NCI-H526 treated with DMSO at 0.1 percent for 48 hours (cell line): Measurements from ENCODE around the gene RNF39.
A peak's percentile ranks its signal among the peaks of the same experiment; 100 is the strongest.

ENCODE experiments used
- DNase-seq: peaks from one replicate; lab custom pipeline; 2025; lab: John Stamatoyannopoulos, UW

Gene RNF39

DNA sequence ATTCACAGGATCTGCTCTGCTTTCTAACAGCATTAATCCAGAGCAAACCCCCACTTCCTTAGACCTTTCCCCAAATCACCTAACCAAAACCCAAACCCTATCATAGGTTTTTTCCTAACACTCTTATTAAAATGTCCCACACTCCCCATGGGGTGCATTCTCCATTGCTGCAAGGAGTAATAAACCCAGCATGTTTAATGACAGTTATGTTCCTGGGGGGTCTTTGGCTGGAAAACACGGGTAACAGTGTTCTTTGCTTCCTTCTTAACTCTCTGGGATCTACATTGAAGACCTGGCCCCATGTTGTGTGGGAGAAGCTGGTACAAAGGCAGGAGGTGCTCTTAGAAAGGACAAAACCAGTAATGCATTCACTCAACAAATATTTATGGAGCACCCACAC lies 21.3 kb upstream of the RNF39 start:
- no peak for DNase-seq

DNA sequence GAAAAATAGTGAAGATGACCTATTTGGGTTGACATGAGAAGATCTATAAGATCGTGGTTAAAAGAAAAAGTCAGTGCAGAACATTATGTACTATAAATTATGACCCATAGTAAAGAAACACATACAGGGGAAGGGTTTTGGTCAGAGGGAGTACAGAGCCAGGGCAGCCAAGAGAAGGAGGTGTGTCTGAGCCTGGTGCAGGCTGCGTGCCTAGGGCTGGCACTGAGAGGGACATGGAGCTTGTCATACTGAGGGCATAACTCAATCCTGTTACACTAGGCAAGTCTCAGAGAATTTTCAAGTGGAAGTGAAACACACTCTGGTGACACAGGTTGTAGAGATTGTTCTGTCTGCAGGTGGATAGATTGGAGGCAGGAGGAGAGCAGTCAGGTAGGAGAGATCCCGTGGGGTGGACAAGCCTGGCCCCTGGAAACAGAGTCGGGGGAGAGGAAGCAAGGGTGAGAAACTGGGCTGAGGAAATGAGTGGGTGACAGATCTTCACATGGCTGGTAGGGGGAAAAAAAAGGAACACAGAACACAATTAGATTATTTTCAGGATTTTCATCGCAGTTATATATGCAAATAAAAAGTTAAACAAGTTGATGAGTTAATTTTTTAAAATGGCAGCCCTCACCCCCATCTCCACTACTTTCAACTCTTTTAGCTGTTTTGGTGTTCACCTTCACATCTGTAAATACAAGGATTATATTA lies 18.5 kb upstream of the RNF39 start:
- no peak for DNase-seq

DNA sequence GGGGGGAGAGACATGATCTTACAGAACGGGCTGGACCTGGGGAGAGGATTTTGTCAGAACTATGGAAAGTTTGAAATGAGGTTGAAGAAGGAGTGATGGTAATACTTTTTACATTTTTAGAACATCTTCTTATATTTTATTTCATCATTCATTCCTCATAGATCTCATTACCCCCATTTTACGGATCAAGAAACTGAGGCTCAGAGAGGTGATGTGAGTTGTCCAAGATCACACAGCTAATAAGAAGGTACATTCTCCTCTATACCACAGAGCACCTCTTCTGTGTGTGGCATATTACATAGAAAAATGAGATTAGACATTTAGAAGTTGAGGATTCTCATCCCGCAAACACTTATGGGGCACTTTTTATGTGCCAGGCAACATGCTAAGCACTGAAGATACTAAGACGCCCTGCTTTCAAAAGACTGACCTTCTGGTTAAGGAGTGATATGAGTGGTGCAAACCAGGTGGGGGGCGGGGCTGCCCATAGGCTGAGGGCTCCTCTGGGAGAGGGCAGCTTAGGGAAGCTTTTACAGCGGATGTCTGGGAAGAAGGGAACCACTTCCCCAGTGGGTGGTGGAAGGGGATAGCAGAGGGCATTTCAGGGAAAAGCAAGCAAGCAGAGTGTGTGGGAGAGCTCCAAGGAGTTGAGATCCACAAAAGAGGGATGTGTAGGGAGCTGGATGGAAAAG lies 17.4 kb upstream of the RNF39 start:
- DNase-seq = no peak

DNA sequence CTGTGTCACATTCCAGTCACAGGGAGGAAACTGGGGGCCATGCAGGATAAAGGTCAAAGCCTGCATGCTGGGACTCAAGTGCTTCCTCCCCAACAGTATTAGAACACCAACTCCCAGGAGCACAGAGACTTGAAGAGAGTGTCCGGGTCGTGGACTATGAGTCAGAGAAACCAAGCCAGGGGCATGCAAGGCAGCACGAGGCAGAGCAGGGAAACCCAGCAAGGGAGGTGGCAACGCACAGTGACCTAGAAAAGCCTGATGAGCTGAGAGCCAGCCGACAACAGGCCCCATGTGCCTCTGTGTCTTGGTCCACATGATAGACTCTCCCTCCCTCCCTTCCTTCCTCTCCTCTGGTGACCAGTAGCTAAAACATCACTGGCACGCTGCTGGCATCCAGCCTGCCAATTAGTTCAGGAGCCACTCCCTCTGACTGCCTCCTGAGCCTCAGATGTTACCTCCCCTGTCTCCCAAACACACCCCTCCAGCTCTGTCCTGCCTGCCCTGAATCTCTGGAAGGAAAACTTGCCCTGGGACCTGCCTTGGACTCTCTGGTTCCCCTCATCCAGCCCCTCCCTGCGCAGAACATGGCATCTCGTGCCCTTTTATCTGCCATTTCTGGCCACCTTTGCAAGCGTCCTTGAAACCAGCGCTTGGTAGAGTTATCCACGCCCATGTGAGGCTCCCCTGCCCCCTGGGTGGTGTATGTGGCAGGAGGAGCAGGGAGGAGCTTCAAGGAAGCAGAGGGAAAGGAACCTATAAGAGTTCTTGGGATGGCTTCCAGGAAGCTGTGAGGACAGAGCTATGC lies 16.2 kb upstream of the RNF39 start:
- DNase-seq = no peak

DNA sequence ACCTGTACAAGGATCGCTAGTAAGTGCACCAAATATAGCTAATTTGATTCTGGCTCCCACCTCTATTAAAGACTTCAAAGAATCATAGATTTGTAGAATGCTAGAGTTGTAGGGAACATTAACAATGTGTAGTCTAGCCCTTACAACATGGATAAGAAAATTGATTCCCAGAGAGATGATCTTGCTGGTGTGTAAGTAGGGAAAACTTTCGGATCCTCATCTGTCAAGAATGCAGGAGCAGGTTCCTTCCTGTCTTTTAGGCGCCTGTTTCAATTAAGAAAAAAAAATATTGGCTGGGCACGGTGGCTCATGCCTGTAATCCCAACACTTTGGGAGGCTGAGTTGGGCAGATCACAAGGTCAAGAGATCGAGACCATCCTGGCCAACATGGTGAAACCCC lies 12.3 kb upstream of the RNF39 start:
- DNase-seq = no peak

DNA sequence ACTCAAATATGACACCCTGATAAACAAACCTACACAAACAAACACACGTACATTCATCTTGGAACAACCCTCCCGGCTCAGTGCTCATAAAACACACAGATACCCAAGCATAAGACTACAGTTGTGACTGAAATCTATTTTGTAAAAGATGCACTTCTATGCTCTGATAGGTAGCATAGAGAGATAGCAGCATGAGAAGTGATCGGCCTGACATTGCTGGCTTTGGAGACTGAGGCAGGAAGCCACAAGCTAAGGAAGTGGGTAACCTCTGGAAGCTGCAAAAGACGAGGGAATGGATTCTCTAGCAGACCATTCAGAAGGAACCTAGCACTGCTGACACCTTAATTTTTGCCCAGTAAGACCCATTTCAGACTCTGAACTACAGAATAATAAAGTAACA lies 1.6 kb upstream of the RNF39 start:
- DNase-seq = no peak

DNA sequence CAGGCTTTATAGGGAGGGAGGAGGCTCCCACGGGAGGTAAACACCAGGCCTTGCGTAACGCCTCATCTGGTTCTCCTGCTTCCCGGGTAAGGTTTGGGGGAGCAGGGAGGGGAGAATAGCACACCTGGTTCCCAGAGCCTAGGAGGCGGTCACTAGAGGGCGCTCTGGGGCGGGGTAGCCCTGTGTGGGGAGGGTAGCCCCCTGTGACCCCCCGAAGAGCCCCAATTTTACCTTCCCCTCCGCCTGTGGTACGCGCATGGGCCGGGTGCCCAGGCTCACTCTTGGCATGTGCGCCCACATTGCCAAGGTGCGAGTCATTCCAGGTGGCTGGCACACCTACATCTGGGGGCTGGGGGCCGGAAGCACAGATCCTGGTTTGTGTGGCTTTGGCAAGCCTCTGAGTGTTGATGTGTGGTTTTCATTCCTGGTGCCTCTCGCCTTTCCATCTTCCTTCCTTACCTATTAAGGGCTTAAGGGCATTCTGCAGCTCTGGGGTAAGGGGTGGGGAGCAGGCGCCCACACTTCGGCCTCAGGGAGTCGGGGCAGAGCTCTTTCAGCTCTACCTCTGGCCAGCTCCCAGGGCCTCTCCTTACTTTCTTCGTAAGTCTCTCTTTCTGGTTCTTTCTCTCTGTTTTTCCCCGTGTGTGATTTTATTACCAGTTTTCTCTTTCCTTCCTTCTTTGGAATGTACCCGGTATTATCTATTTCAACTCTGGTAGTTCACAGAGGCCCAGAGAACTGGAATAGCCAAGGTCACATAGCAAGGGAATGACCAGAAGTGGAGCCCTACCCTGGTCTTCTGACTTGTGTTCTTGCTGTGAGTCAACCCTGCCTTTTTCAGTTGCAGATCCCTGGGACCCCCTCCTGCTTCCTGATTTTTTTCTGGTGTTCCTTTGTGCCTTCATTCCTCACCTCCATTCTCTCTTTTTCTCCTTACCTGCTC lies 492 bp upstream of the RNF39 start:
- DNase-seq = no peak

DNA sequence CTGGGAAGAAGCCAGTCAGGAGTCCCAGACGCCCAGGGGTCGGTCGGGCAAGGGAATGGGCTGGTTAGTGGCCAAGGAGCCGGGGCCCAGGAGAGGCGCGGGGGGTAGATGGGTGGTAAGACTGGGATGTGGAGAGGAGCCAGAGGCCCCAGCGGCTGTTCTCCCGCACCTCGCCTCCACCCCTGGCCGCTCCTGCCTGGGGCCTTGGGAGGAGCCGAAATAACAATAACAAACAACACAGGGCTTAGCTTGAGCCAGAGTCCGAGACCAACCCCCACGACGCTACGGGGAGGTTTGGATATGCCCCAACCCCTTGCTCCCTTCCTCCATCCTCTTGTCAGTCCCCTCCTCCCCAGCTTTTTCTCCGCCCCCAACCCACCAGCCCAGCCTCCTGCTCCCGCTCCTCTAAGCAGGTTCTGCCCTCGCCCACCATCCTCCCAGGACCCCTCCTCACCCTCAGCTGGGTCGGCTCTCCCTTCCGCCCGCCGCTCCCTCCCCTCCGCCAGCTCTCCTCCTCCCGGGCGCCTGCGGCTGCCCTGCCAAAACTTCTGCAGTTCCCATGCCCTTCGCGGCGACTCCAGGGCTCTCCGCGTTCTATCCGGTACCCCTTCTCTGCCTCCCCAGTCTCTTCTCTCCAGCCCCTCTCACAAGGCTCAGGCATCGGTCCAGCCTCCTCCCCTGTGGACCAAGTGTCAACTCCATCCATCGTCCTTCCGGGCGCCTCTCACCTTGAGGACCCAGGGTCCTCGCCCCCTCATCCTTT lies 1.1 kb downstream of the RNF39 start:
- no peak for DNase-seq

DNA sequence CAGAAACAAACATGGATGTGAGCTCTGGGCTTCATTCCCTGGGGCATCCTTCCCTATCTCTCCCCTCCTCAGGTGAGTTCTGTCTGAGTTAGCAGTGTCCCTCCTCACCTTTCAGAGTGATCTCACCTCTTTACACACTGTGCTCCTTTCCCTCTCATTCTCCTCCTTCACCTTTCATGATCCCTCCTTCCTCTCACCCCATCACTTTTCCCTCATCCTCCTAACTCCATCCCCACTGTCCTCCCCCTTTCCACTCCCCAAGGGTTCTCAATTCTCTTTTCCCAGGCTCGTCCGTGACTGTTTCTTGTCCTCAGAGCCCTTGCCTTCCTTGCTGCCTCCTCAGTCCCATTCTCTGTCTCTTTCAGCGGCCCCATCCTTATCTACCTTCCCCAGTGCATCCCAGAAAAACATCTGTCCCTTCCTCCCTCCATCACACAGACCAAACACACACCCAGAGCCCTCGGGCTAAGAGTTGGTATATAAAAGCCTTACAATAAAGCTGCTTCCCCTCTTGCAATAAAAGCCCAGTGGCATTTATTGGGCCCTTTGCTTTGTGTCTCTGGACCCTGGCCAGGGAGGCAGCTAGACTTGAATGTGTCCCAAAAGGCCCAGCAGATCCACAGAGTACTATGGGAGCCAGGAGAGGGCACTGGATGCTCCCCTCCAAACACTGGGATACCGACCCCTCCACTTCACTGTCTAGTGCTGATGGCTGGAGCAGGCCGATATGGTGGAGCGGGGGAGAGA lies 1.9 kb downstream of the RNF39 start:
- DNase-seq = no peak

DNA sequence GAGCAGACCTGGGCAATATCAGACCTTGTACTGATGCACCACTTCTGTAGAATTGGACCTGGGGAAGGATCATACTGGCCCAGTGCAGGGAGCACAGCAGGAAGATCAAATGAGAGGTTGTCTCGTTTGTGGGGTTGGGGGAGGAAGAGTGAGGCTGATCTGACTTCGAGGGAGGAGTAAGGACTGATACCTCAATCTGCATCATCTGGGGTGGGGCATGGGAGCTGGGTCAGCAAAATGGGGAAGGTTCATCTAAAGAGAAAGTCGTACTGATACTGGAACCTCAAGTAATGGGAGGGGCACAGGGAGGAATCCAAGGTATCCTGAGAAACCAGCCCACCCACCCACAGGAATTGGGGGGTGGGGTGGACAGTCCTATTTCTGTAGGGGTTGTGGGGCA lies 3.7 kb downstream of the RNF39 start:
- DNase-seq = no peak

DNA sequence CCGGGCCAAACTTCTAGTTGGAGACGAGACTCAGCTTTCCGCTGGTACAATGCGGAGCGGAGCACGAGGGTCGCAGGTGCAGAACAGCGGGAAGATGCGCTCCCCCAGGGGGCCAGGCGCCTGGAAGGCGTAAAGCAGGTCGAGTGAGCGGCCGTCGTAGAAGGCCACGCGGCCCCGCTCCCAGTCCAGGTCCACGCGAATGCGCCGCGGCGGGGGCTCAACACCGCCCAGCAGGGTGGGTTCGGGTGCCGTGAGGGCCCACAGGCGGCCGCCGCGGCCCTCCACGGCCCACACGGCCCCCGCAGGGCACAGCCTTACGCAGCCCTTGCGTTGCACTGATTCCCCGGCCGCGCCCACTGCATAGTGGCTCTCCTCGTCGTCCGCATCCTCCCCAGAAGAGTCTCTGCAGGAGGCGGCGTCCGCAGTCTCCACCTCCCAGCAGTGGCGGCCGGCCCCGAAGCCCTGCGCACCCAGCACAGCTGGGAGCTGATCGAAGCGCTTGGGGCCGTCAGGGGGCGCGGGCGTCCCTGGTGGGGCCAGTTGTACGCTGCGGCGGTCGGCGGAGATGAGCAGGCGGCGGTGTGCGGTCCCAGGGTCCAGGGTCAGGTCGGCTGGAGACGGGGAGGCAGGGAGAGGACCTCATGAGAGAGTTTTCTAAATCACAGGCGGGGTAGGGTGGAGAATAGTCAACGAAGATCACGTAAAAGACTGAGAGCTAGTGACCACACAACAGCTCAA lies 4.3 kb downstream of the RNF39 start:
- no peak for DNase-seq

DNA sequence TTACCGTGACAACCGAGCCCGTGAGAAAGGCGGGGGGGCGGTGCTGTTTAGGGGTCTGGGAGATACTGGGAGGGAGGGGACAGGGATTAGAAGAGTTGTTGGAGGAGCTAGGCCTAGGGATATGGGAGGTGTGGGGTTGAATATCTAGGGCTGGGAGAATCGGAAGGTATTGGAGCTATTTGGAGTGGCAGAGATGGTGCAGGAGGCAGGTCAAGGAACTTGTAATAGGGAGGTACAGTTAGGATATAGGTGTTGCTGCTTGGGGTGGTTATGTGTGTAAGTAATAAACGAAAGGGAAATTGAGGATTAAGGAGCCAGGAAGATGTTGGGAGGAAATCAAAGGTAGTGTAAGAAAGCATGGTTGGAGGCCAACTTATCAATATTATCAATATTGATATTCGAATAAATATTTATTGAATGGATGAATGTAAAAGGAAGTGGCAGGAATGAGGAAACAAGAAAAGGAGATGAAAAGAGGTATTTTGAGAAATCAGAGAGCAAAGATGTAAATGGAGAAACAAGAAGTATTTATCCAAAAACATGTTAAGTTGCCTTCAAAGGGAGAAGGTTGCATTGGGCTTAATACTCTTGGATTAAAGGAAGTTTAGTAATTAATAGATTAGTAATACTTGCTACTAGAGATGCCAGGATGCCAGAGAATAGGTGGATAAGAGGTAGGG lies 8.0 kb downstream of the RNF39 start:
- no peak for DNase-seq

DNA sequence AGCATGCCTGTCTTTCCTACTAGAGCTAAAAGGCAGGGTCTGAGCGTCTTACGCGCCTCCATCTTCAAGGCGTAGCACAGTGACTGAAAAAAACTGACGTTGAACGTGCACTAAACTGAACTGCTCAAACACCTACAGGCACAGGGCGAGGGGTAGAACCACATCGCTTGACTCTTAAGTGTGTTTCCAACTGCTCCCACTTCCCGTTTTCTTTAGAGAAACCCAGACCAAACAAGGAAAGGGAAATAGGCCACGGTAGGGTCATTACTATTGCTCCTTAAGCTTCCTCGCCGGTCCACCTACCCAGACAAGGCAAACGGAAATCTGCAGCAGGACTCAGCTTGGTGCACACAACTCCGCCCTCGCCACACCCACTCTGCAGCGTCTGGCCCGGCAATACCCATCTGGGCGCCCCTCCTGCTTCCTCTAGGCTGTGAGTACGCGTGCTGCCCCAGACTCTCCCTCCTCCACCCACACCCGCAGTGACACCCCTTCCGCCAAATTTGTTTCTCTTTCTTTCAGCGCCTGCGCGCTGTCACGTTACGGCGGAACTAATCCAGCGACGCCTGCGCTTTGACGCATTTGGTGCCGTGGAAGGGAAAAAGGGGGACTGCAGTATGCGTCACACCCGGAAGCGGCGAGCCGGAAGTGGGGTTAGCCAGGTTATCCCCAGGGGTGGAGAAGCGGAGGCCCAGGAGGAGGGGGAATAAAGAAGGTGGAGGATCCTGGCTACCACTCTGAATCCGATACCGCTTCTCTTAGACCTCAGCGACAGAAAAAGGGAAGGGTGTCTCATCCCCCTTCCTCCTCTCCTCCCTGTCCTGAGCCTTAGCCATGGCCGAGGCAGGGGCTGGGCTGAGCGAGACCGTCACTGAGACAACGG lies 8.8 kb downstream of the RNF39 start, which contains the start of gene PPP1R11:
Gene PPP1R11, plus strand, starts transcription at position 622 of the 883 bp plus-strand sequence. Its CDS starts 213 bp downstream, at position 835.
- peak; percentile 97 for DNase-seq

DNA sequence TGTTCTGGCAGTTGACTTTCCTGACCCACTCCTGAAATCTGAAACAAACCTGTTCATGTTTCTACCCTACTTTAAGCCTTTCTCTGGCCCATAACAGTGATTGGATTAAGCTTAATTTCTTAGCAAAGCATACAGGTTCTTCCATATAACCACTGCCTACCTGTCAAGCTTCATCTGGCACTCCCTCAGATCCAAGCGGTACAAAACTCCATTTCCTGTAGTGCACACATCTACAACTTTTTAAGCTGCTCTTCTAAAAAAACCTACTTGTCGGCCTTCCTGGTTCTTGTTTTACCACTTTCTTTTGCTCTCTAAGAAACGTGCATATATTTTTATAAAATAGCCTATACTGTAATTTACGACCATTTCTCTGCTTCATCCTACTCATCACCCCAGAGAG lies 9.5 kb downstream of the RNF39 start:
- no peak for DNase-seq

DNA sequence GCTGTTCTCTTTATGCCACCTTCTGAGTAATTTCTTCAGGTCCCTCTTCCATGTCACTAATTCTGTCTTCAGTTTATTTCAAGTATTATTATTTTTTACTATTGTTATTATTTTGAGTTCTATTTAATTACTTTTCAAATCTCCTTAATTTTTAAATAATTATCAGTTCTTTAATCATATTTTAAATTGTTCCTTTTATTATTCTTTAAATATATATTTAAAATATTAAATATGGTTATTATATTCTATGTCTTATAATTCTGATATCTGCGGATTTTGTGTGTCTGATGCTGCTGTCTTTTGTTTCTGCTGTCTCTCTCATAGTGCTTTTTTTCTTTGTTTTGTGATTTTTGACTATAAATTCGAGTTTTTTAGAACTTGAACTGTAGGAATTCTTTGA lies 12.3 kb downstream of the RNF39 start:
- DNase-seq = no peak

DNA sequence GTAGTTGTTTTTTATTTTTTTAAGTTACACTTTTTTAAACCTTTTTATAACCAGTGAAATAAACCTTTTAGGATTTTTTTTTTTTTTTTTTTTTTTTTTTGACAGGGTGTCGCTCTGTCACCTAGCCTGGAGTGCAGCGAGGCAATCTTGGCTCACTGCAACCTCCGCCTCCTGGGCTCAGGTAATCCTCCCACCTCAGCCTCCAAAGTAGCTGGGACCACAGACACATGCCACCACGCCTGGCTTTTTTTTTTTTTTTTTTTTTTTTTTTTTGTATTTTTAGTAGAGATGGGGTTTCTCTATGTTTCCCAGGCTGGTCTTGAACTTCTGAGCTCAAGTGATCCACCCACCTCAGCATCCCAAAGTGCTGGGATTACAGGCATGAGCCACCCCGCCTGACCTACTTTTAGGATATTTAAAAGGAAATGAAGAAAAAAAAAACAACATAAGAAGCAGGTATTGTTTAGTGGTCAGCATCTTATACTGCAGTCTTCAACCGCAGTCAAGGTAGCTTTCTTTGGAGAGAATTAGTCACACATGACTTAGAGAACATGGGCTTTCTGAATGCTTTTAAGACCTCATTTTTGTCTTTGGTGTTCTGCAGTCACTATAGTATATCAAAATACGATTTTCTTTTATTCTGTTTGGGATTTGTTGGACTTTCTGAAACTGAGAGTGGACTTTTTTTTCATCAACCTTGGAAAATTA lies 12.9 kb downstream of the RNF39 start:
- no peak for DNase-seq

DNA sequence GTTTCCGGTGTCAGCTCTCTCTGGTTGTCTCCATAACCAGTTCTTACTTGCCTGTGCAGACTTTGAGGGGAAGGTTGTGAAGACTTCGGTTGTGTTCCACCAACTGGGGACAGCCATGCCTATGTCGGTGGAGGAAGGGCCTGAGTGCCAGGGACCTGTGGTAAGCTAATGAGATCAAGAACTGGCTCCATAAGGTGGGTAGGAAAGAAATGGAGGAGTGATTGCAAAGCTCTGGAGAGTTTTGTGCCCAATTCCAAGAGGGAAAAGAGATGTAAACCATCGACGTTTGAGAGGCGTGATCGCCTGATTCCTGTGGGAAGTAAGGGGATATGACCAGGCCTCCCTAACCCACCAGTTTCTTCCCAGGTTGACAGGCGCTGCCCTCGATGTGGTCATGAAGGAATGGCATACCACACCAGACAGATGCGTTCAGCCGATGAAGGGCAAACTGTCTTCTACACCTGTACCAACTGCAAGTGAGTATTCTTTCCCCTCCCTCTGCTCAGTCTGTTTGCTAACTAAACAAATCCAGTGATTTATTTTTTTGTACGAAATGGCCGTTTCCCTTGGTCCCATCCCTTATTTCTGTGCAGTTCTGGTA lies 13.6 kb downstream of the RNF39 start:
- no peak for DNase-seq
